ENCODE results near the gene SERINC4. TPM values are rescaled to one million over a fixed set of nuclear protein-coding genes. Genes with fewer than 3 reads are reported as not detected.

Gene SERINC4
- total and polyA plus RNA-seq, 2 donors (not counting 1 experiment from before 2014, with no cell fraction given) = 0.32 TPM; not detected in 1

DNA sequence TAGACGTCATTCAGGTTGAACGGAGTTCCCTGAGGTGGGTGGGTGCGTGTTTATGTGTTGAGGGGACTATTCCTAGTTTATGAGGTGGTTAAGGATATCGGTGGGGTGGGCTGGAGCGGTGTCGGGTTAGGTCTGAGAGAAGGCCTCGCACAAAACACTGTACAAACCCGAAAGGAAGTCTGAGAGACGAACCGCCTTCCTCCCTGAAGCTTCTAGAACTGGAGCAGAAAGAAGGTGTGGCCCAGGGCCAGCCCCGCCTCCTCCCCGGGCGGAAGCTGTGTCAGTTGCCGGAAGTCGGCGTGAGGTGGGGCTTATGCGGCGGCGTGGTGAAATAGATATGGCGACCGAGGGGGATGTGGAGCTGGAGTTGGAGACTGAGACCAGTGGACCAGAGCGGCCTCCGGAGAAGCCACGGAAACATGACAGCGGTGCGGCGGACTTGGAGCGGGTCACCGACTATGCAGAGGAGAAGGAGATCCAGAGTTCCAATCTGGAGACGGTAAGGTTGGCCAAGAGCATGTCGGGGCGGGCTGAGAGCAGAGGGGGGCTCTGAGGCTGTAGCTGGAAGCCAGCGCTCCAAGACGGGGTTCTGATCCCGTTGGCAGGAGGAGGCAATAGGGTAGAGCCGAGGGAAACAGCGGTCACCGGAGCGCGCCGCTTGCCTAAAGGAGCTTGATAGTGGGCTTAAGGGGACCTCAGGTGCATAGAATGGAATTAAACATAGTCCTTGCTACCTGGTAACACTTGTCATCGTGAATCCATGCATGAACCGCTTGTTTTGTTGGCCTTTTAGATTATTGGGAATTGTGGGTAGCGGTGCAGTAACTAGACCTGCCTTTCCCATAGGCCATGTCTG lies 494 bp upstream of the SERINC4 start, which contains the start of gene HYPK:
Gene HYPK (plus strand): TSS at position 314 of the 856 bp plus-strand sequence. CDS start 24 bp downstream, at position 338.
- POLR2A ChIA-PET = interaction anchor here (0.6 to 2.2 kb wide), 6 partner anchors 9 to 24 kb away, joined by 3 to 17 read pairs (median 6); partner anchors contain the start of genes ELL3, MFAP1 and SERF2
- peak; percentile 92 for DNase-seq
- Histone ChIP-seq H3K4me3 (ENCODE audit: control extremely low read depth in 1 of 5, extremely low read depth in 1 of 5, insufficient read depth in 1 of 5, low read depth in 2 of 5, low read length in 4 of 5) (peak within 1 kb of the TSS; percentile 85 to 99 (median 90)), H3K4me2 (replicated peaks; ENCODE audit: low read depth, low read length, poor library complexity, severe bottlenecking) (peak within 1 kb of the TSS; percentile 90), H3K27me3 (replicated peaks in 1 of 4; ENCODE audit: control extremely low read depth in 1 of 4, control insufficient read depth in 3 of 4, insufficient read depth in 4 of 4, low read length in 3 of 4) (no peaks in the 10 kb centered on the region), H4K20me1 (ENCODE audit: control insufficient read depth, insufficient read depth, low read length, poor library complexity, severe bottlenecking) (peaks cover 17% of the 10 kb centered on the region), H3K79me2 (ENCODE audit: control insufficient read depth, insufficient read depth, low read length) (peaks cover 28% of the 10 kb centered on the region), H3K9ac (ENCODE audit: low read length) (peak within 1 kb of the TSS; percentile 90), H2AFZ (ENCODE audit: insufficient read depth, low read depth, low read length, poor library complexity, severe bottlenecking) (peak within 1 kb of the TSS; percentile 82), H3K36me3 (replicated peaks in 1 of 2; ENCODE audit: control extremely low read depth in 1 of 2, control insufficient read depth in 1 of 2, extremely low read depth in 1 of 2, insufficient read depth in 2 of 2, low read length in 1 of 2) (peaks cover 0 to 47% of the 10 kb centered on the region in 2 experiments), H3K4me1 (ENCODE audit: control insufficient read depth in 2 of 2, insufficient read depth in 2 of 2, low read length in 2 of 2) (peaks cover 14 to 27% of the 10 kb centered on the region in 2 donors), H3K9me3 (ENCODE audit: control extremely low read depth in 1 of 3, control insufficient read depth in 2 of 3, insufficient read depth in 1 of 3, low read length in 2 of 3) (peaks cover 0 to 9% (median 0%) of the 10 kb centered on the region in 3 donors), H3K27ac (ENCODE audit: low read length in 2 of 2) (peak within 1 kb of the TSS; percentile 79 to 81)
- Mint-ChIP-seq H3K27me3 (no peaks in the 10 kb centered on the region), H3K9me3 (ENCODE audit: insufficient read depth) (no peaks in the 10 kb centered on the region), H3K4me1 (peaks cover 44% of the 10 kb centered on the region), H3K4me3 (peak within 1 kb of the TSS; percentile 98), H3K27ac (peak within 1 kb of the TSS; percentile 96)
- CTCF ChIA-PET = interaction anchor here (0.8 to 2.0 kb wide), 7 partner anchors 9 to 30 kb away, joined by 3 to 18 read pairs (median 6); partner anchors contain the start of genes ELL3 and MFAP1
- TF ChIP-seq EZH2 (IDR thresholded peaks at IDR 0.05; ENCODE audit: borderline replicate concordance, insufficient read depth, low read depth, low read length, poor library complexity, severe bottlenecking) = no peak
- TF ChIP-seq, protein P1, sequence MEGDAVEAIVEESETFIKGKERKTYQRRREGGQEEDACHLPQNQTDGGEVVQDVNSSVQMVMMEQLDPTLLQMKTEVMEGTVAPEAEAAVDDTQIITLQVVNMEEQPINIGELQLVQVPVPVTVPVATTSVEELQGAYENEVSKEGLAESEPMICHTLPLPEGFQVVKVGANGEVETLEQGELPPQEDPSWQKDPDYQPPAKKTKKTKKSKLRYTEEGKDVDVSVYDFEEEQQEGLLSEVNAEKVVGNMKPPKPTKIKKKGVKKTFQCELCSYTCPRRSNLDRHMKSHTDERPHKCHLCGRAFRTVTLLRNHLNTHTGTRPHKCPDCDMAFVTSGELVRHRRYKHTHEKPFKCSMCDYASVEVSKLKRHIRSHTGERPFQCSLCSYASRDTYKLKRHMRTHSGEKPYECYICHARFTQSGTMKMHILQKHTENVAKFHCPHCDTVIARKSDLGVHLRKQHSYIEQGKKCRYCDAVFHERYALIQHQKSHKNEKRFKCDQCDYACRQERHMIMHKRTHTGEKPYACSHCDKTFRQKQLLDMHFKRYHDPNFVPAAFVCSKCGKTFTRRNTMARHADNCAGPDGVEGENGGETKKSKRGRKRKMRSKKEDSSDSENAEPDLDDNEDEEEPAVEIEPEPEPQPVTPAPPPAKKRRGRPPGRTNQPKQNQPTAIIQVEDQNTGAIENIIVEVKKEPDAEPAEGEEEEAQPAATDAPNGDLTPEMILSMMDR (IDR thresholded peaks at IDR 0.05) = no peak
- intact Hi-C loops (cut with micrococcal nuclease) = loop anchor here (1.0 to 5.0 kb wide), 4 partner anchors 8 to 33 kb away; partner anchors contain the start of genes MFAP1 and SERF2
- WGBS (ENCODE audit: insufficient coverage) = 9% methylated on average over 44 of the region's 44 CpGs
- ATAC-seq (ENCODE audit: low read depth) = peak; percentile 98
